Heart left ventricle (tissue), 16 donors: ENCODE measurements around the gene PLIN1. TPM values are rescaled to one million over a fixed set of nuclear protein-coding genes. Genes with fewer than 3 reads are reported as not detected.
A peak's percentile ranks its signal among the peaks of the same experiment; 100 is the strongest.

Experiments
- ATAC-seq, 4 donors: fragments of 200-7000 bp; cut with Tn5 transposase; one replicate each; pipeline ENCODE4 v1.9.1; 2020 to 2022; ENCODE audit warnings: moderate library complexity in 4 of 4, mild to moderate bottlenecking in 3 of 4, moderate number of reproducible peaks in 1 of 4
- DNase-seq, 5 donors: peaks; one replicate each; pipeline ENCODE4 v3.0.0-alpha.2; 2020
- H3K27ac ChIP-seq, 12 donors: fragments of 200-600 bp; sonication (generic) in 4 of 12; one replicate each; pipeline versions ENCODE4 v1.5.0 to v1.8.0; 2016 to 2022; ENCODE audit warnings: mild to moderate bottlenecking in 2 of 12
- H3K27me3 ChIP-seq, 9 donors: fragments of 200-600 bp; sonication (generic) in 2 of 9; one replicate each; pipeline versions ENCODE4 v1.5.1 to v1.8.0; 2016 to 2022; ENCODE audit warnings: mild to moderate bottlenecking in 3 of 9
- H3K36me3 ChIP-seq, 9 donors: fragments of 200-600 bp; sonication (generic) in 2 of 9; one replicate each; pipeline versions ENCODE4 v1.5.0 to v1.8.0; 2018 to 2022; ENCODE audit warnings: mild to moderate bottlenecking in 2 of 9
- H3K4me1 ChIP-seq, 12 donors: fragments of 200-600 bp; sonication (generic) in 4 of 12; one replicate each; pipeline versions ENCODE4 v1.5.0 to v1.8.0; 2016 to 2022; ENCODE audit warnings: mild to moderate bottlenecking in 3 of 12
- H3K4me3 ChIP-seq, 12 donors: fragments of 200-600 bp; sonication (generic) in 4 of 12; one replicate each; pipeline versions ENCODE4 v1.5.0 to v1.8.0; 2017 to 2022; ENCODE audit warnings: mild to moderate bottlenecking in 9 of 12, moderate library complexity in 4 of 12
- H3K9me3 ChIP-seq, 12 donors: fragments of 200-600 bp; sonication (generic) in 4 of 12; one replicate each; pipeline versions ENCODE4 v1.5.0 to v1.8.0; 2016 to 2022; ENCODE audit warnings: mild to moderate bottlenecking in 1 of 12
- POLR2A ChIP-seq, 2 donors: fragments of 450-650 bp; IDR thresholded peaks; one replicate each; pipeline ENCODE4 v1.6.1; 2017; ENCODE audit warnings: antibody characterized with exemption in 2 of 2, mild to moderate bottlenecking in 2 of 2, moderate library complexity in 2 of 2
- WGBS, 4 donors: extraction: QIAGEN DNeasy Blood & Tissue Kit in 2 of 4; methylation state at CpG; one replicate each; pipeline versions ENCODE4 v1.1.5 to v1.1.7; 2013 to 2018; 5-methylcytosine and 5-hydroxymethylcytosine counted together
- intact Hi-C, 10 donors: fragments of 100-400 bp; cut with DNase I; formaldehyde crosslinking; loops; one replicate each; pipeline versions ENCODE4 v1.11.1 to v1.14.2; 2022
- polyA plus RNA-seq, 2 donors: library from polyadenylated mRNA; stranded (reverse); fragments of 200-250 nt; gene quantifications; one replicate each; pipeline ENCODE4 v1.2.3, GENCODE V29; 2013
- total RNA-seq, 9 donors: library from RNA; depleted of rRNA in 2 of 9; stranded (reverse); fragments of >200 nt in 2 of 9; fragmentation: NEBNext Ultra II Directional in 3 of 9; extraction: Animal tissue kit (Norgen Biotek cat#: 25700) in 3 of 9; gene quantifications; one replicate each; pipeline versions ENCODE4 v1.1.0 to v1.2.4, GENCODE V29; 2016 to 2023
- TF ChIP-seq, protein P1 (sequence below), 12 donors: fragments of 200-600 bp; sonication (generic) in 4 of 12; IDR thresholded peaks; one replicate each; pipeline versions ENCODE4 v1.5.0 to v1.8.0; 2018 to 2022; ENCODE audit warnings: antibody characterized with exemption in 12 of 12, mild to moderate bottlenecking in 5 of 12
- donor health status: ischemic (EF 13 %, LVEDD 7.1; RV severe dilation, severe dysfunction).
- donor health status: healthy with polysubstance abuse.
- donor health status: DM: no; HTN: yes; CAD: no.
- donor health status: DM: no; HTN: no; CAD: no.
- donor health status: ischemic (EF 25% LVEDD 6.9; RV normal size, moderate dysfunction).
- donor health status: ischemic (EF 25% LVEDD 5.7; RV mildly dilated, moderate dysfunction).
- donor health status: healthy.
- donor health status: DM: yes; HTN: yes; CAD: no.
- donor health status: ischemic (EF 35%, LVEDD 5.7; RV mildly dilated, moderate dysfunction).
- donor health status: nonischemic (EF 11% LVEDD 7.7; RV severe dilation, severe dysfunction).
- donor health status: DM: yes; HTN: yes; CAD: no.
- donor health status: PGD.
- donor health status: ischemic (EF 29% LVEDD 5.4; RV normal size, mild dysfunction).
- donor health status: nonischemic (EF 23%, LVEDD 6.1; RV moderate dilation, normal function).

PLIN1 gene
- total and polyA plus RNA-seq, 11 donors, result 0.28 to 143 (median 4.0) TPM

DNA sequence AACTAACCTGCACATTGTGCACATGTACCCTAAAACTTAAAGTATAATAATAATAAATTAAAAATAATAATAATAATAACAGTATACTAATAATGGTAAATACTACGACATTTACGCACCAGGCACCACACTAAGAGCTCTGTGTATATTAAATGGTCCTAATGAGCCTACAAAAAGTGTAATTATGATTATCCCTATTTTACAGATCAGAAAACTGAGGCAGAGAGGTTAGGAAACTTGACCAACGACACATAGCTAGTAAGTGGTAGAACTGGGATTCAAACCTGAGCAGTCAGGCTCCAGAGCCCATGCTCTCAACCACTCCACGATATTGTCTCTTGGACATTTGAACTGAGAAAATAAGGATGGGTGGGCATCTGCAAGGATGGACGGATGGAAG is 38.9 kb downstream of the PLIN1 start:
- H3K4me1 ChIP-seq, result no peaks in the 10 kb centered on the region
- no peak for ATAC-seq
- no peaks in the 10 kb centered on the region for H3K9me3 ChIP-seq
- peak in 1 of 5 donors; percentile 3 for DNase-seq
- intact Hi-C loops, result loop anchor here in 1 of 10 donors (10.0 kb wide), 1 partner anchor 105 kb away; no protein-coding TSS in a partner anchor
- no peaks in the 10 kb centered on the region for H3K27me3 ChIP-seq
- 93 to 96% (median 96%) methylated on average over 5 of the region's 5 CpGs for WGBS, 4 donors
- H3K4me3 ChIP-seq, result no peak overlapping the region
- no peak overlapping the region for H3K27ac ChIP-seq
- peaks cover 0 to 10% (median 0%) of the 10 kb centered on the region in 9 donors for H3K36me3 ChIP-seq
- TF ChIP-seq, protein P1, sequence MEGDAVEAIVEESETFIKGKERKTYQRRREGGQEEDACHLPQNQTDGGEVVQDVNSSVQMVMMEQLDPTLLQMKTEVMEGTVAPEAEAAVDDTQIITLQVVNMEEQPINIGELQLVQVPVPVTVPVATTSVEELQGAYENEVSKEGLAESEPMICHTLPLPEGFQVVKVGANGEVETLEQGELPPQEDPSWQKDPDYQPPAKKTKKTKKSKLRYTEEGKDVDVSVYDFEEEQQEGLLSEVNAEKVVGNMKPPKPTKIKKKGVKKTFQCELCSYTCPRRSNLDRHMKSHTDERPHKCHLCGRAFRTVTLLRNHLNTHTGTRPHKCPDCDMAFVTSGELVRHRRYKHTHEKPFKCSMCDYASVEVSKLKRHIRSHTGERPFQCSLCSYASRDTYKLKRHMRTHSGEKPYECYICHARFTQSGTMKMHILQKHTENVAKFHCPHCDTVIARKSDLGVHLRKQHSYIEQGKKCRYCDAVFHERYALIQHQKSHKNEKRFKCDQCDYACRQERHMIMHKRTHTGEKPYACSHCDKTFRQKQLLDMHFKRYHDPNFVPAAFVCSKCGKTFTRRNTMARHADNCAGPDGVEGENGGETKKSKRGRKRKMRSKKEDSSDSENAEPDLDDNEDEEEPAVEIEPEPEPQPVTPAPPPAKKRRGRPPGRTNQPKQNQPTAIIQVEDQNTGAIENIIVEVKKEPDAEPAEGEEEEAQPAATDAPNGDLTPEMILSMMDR (IDR thresholded peaks at IDR 0.05), result no peak
- TF ChIP-seq POLR2A (IDR thresholded peaks at IDR 0.05), result no peak

DNA sequence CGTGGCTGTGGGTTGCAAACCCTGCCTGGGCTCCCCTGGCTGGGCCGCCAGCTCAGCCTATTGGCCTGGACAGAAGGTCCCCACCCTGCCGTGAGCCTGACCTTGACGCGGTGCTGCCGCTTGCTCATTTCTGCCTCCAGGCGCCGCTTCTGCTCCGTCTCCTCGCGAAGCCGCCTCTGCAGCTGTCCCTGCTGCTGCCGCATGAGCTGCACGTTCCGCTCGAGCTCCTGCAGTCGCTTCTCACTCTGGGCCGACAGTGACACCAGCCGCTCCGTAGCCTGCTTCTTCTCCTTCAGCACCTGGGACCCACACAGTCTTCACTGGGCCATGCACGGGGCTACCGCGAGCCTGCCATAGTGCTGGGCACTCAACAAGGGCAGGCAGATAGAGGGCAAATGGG is 45.6 kb downstream of the PLIN1 start:
- no peaks in the 10 kb centered on the region for H3K4me1 ChIP-seq
- ATAC-seq (no peak), DNase-seq (no peak)
- WGBS, 4 donors, result 93 to 96% (median 94%) methylated on average over 23 of the region's 23 CpGs
- no peak for TF ChIP-seq POLR2A (IDR thresholded peaks at IDR 0.05)
- TF ChIP-seq, protein P1 (IDR thresholded peaks at IDR 0.05), result no peak
- H3K4me3 ChIP-seq, result no peak overlapping the region
- H3K36me3 ChIP-seq, result peaks cover 0 to 52% (median 33%) of the 10 kb centered on the region in 9 donors
- H3K27ac ChIP-seq, result no peak overlapping the region
- H3K9me3 ChIP-seq, result no peaks in the 10 kb centered on the region
- intact Hi-C loops, result no loop called here
- no peaks in the 10 kb centered on the region for H3K27me3 ChIP-seq

DNA sequence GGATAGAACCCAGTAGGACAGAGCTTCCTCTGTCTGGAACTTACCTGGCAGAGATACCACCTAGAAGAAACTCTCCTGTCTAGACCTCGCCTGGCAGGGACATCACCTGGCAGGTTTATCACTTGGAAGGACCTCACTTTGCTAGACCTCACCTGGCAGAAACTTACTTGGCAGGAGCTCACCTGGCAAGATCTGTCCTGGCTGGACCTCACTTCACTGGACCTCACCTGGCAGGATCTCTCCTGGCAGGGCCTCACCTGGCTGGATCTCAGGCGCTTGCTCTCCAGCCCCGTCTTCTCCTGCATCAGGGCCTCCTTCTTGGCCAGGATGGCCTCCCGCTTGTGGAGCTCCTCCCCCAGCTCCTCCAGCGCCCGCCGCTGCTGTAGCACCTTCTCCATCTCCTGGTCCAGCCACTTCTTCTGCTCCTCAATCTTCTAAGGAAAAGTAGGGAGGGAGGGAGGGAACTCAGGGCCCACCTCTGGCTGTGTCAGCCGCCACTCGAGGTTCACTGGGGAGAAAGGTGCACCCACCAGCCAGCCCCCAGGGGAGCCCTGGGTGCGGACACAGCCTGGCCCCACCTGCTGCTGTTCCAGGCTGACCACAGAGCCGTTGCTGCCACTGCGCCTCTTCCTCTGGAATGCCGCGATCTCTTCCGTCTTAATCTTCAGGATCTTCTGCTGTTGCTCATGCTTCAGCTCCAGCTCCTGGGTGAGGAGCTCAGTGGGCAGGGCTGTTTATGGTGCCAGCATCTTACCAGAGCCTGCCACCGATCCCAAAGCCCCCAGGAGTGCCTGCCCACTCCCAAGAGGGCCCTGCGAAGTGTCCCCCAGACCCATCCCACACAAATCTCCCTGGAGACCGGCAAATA is 46.4 kb downstream of the PLIN1 start:
- intact Hi-C loops, result no loop called here
- DNase-seq (no peak), ATAC-seq (no peak)
- TF ChIP-seq, protein P1 (IDR thresholded peaks at IDR 0.05), result no peak
- TF ChIP-seq POLR2A (IDR thresholded peaks at IDR 0.05), result no peak
- WGBS, 4 donors, result 95 to 98% (median 98%) methylated on average over 17 to 18 of the region's 18 CpGs
- Histone ChIP-seq H3K36me3 (peaks cover 0 to 60% (median 40%) of the 10 kb centered on the region in 9 donors), H3K27me3 (no peaks in the 10 kb centered on the region), H3K4me1 (no peaks in the 10 kb centered on the region), H3K27ac (no peak overlapping the region), H3K4me3 (no peak overlapping the region), H3K9me3 (no peaks in the 10 kb centered on the region)

DNA sequence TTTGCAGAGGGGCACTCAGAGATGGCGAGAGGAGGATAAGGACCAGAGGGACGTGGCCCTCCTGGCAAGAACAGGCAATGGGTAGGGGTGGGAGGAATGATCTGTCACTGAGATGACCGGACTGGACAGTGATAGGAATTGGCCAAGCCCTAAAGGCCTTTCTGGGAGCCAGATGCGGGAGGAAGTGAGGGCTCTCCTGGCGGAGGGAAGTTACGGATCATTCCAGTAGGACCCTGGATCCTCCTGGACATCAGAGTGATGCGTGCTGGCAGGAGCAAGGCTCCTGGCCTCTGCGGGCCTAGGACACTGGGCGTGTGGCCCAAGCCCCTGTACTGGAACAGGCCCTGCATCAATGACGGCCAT is 47.3 kb downstream of the PLIN1 start:
- Histone ChIP-seq H3K27ac (no peak overlapping the region), H3K9me3 (no peaks in the 10 kb centered on the region), H3K36me3 (peaks cover 0 to 67% (median 42%) of the 10 kb centered on the region in 9 donors), H3K4me1 (no peaks in the 10 kb centered on the region), H3K27me3 (no peaks in the 10 kb centered on the region), H3K4me3 (no peak overlapping the region)
- DNase-seq (no peak), ATAC-seq (no peak)
- TF ChIP-seq POLR2A (IDR thresholded peaks at IDR 0.05), result no peak
- TF ChIP-seq, protein P1 (IDR thresholded peaks at IDR 0.05), result no peak
- intact Hi-C loops, result no loop called here
- 81 to 91% (median 88%) methylated on average over 9 to 10 of the region's 10 CpGs for WGBS, 4 donors
